ENCODE data around the gene NADK.
A peak's percentile ranks its signal among the peaks of the same experiment; 100 is the strongest.

NADK gene

GRCh38 chr1:1799716-1800115 lies 21.4 kb upstream of the NADK start:
- TF ChIP-seq CTCF (IDR thresholded peaks at IDR 0.05; ENCODE audit: borderline replicate concordance, control extremely low read depth, extremely low read depth, insufficient read depth, missing control alignments), result no peak
- in situ Hi-C loops (cut with MboI; ENCODE audit: low sequenced_read_pairs, unreplicated experiment), result no loop called here
- DNase-seq (ENCODE audit: low spot score), result peak; percentile 87

- no peak for DNase-seq (ENCODE audit: low spot score)
- in situ Hi-C loops (cut with MboI; ENCODE audit: low sequenced_read_pairs, unreplicated experiment), result no loop called here
- no peak for TF ChIP-seq CTCF (IDR thresholded peaks at IDR 0.05; ENCODE audit: borderline replicate concordance, control extremely low read depth, extremely low read depth, insufficient read depth, missing control alignments)
Observed at GRCh38 chr1:1797731-1798341, 19.6 kb upstream of the NADK start.

- in situ Hi-C loops (cut with MboI; ENCODE audit: low sequenced_read_pairs, unreplicated experiment), result no loop called here
- no peak for DNase-seq (ENCODE audit: low spot score)
- TF ChIP-seq CTCF (IDR thresholded peaks at IDR 0.05; ENCODE audit: borderline replicate concordance, control extremely low read depth, extremely low read depth, insufficient read depth, missing control alignments), result peak; percentile 7
Observed at GRCh38 chr1:1796466-1796865, 18.2 kb upstream of the NADK start.

GRCh38 chr1:1794999-1795398 lies 16.7 kb upstream of the NADK start:
- in situ Hi-C loops (cut with MboI; ENCODE audit: low sequenced_read_pairs, unreplicated experiment), result no loop called here
- no peak for TF ChIP-seq CTCF (IDR thresholded peaks at IDR 0.05; ENCODE audit: borderline replicate concordance, control extremely low read depth, extremely low read depth, insufficient read depth, missing control alignments)
- DNase-seq (ENCODE audit: low spot score), result no peak

- in situ Hi-C loops (cut with MboI; ENCODE audit: low sequenced_read_pairs, unreplicated experiment), result no loop called here
- TF ChIP-seq CTCF (IDR thresholded peaks at IDR 0.05; ENCODE audit: borderline replicate concordance, control extremely low read depth, extremely low read depth, insufficient read depth, missing control alignments), result no peak
- no peak for DNase-seq (ENCODE audit: low spot score)
Observed at GRCh38 chr1:1793481-1794244, 15.4 kb upstream of the NADK start.

- in situ Hi-C loops (cut with MboI; ENCODE audit: low sequenced_read_pairs, unreplicated experiment), result loop anchor here (10.0 kb wide), 1 partner anchor 116 kb away; no protein-coding TSS in a partner anchor
- peak; percentile 33 for TF ChIP-seq CTCF (IDR thresholded peaks at IDR 0.05; ENCODE audit: borderline replicate concordance, control extremely low read depth, extremely low read depth, insufficient read depth, missing control alignments)
- DNase-seq (ENCODE audit: low spot score), result no peak
Observed at GRCh38 chr1:1788646-1789431, 10.6 kb upstream of the NADK start.
